Measurements from ENCODE around the gene C22orf23. TPM values are rescaled to one million over a fixed set of nuclear protein-coding genes. Genes with fewer than 3 reads are reported as not detected.

Gene C22orf23
- total RNA-seq, 1 donor from 2014 or later = not detected

- H3K4me3 Mint-ChIP-seq (ENCODE audit: unreplicated experiment) = no peak overlapping the region
- Histone ChIP-seq H3K36me3 (ENCODE audit: insufficient read depth, low read length) (no peaks in the 10 kb centered on the region), H3K4me3 (ENCODE audit: insufficient read depth, low read depth, low read length) (no peak overlapping the region), H3K9me3 (ENCODE audit: insufficient read depth, low read depth, low read length) (no peaks in the 10 kb centered on the region), H3K27ac (ENCODE audit: low read depth, low read length) (no peak overlapping the region), H3K4me2 (ENCODE audit: low read length) (no peak overlapping the region), H4K20me1 (ENCODE audit: insufficient read depth, low read length) (no peaks in the 10 kb centered on the region), H2AFZ (ENCODE audit: low read depth, low read length) (no peak overlapping the region), H3K4me1 (ENCODE audit: insufficient read depth, low read length) (peaks cover 4% of the 10 kb centered on the region), H3K9ac (ENCODE audit: low read length) (no peak overlapping the region), H3K27me3 (ENCODE audit: insufficient read depth, low read length) (no peaks in the 10 kb centered on the region), H3K79me2 (ENCODE audit: insufficient read depth, low read length) (no peaks in the 10 kb centered on the region)
- H3K36me3 Mint-ChIP-seq (ENCODE audit: low read depth, unreplicated experiment) = no peaks in the 10 kb centered on the region
- no peak for TF ChIP-seq EZH2 (IDR thresholded peaks at IDR 0.05; ENCODE audit: insufficient read depth, low read length)
- TF ChIP-seq CTCF (IDR thresholded peaks at IDR 0.05; ENCODE audit: insufficient read depth, low read depth, low read length) = no peak
- no peak for DNase-seq (ENCODE audit: low read depth)
- H3K27me3 Mint-ChIP-seq (ENCODE audit: low read depth, unreplicated experiment) = peaks cover 17% of the 10 kb centered on the region
- H3K9me3 Mint-ChIP-seq (ENCODE audit: unreplicated experiment) = no peaks in the 10 kb centered on the region
- no peak for FAIRE-seq
- no peak overlapping the region for H3K27ac Mint-ChIP-seq (ENCODE audit: unreplicated experiment)
- H3K4me1 Mint-ChIP-seq (ENCODE audit: low read depth, unreplicated experiment) = peaks cover 2% of the 10 kb centered on the region
These were observed 40.6 kb upstream of the C22orf23 start for GRCh38 chr22:37994049-37994448.

- FAIRE-seq (no peak), DNase-seq (ENCODE audit: low read depth) (no peak)
- Histone ChIP-seq H3K9ac (ENCODE audit: low read length) (no peak overlapping the region), H2AFZ (ENCODE audit: low read depth, low read length) (no peak overlapping the region), H3K27ac (ENCODE audit: low read depth, low read length) (no peak overlapping the region), H4K20me1 (ENCODE audit: insufficient read depth, low read length) (no peaks in the 10 kb centered on the region), H3K36me3 (ENCODE audit: insufficient read depth, low read length) (no peaks in the 10 kb centered on the region), H3K9me3 (ENCODE audit: insufficient read depth, low read depth, low read length) (no peaks in the 10 kb centered on the region), H3K4me2 (ENCODE audit: low read length) (no peak overlapping the region), H3K4me1 (ENCODE audit: insufficient read depth, low read length) (no peaks in the 10 kb centered on the region), H3K4me3 (ENCODE audit: insufficient read depth, low read depth, low read length) (no peak overlapping the region), H3K79me2 (ENCODE audit: insufficient read depth, low read length) (no peaks in the 10 kb centered on the region), H3K27me3 (ENCODE audit: insufficient read depth, low read length) (no peaks in the 10 kb centered on the region)
- Mint-ChIP-seq H3K27ac (ENCODE audit: unreplicated experiment) (no peak overlapping the region), H3K4me1 (ENCODE audit: low read depth, unreplicated experiment) (no peaks in the 10 kb centered on the region), H3K4me3 (ENCODE audit: unreplicated experiment) (no peak overlapping the region), H3K36me3 (ENCODE audit: low read depth, unreplicated experiment) (peaks cover 2% of the 10 kb centered on the region), H3K9me3 (ENCODE audit: unreplicated experiment) (no peaks in the 10 kb centered on the region), H3K27me3 (ENCODE audit: low read depth, unreplicated experiment) (peaks cover 8% of the 10 kb centered on the region)
- no peak for TF ChIP-seq EZH2 (IDR thresholded peaks at IDR 0.05; ENCODE audit: insufficient read depth, low read length)
- no peak for TF ChIP-seq CTCF (IDR thresholded peaks at IDR 0.05; ENCODE audit: insufficient read depth, low read depth, low read length)
These were observed 38.5 kb upstream of the C22orf23 start for GRCh38 chr22:37991731-37992442.

- no peaks in the 10 kb centered on the region for H4K20me1 ChIP-seq (ENCODE audit: insufficient read depth, low read length)
- no peaks in the 10 kb centered on the region for H3K9me3 Mint-ChIP-seq (ENCODE audit: unreplicated experiment)
- H3K36me3 ChIP-seq (ENCODE audit: insufficient read depth, low read length) = no peaks in the 10 kb centered on the region
- no peak for DNase-seq (ENCODE audit: low read depth)
- no peak for FAIRE-seq
- no peaks in the 10 kb centered on the region for H3K9me3 ChIP-seq (ENCODE audit: insufficient read depth, low read depth, low read length)
- no peaks in the 10 kb centered on the region for H3K79me2 ChIP-seq (ENCODE audit: insufficient read depth, low read length)
- H3K27me3 Mint-ChIP-seq (ENCODE audit: low read depth, unreplicated experiment) = peaks cover 7% of the 10 kb centered on the region
- no peak overlapping the region for H3K27ac Mint-ChIP-seq (ENCODE audit: unreplicated experiment)
- H3K4me1 Mint-ChIP-seq (ENCODE audit: low read depth, unreplicated experiment) = no peaks in the 10 kb centered on the region
- no peak overlapping the region for H3K27ac ChIP-seq (ENCODE audit: low read depth, low read length)
- no peak overlapping the region for H3K4me3 ChIP-seq (ENCODE audit: insufficient read depth, low read depth, low read length)
- H3K27me3 ChIP-seq (ENCODE audit: insufficient read depth, low read length) = no peaks in the 10 kb centered on the region
- H3K36me3 Mint-ChIP-seq (ENCODE audit: low read depth, unreplicated experiment) = peaks cover 2% of the 10 kb centered on the region
- H3K4me1 ChIP-seq (ENCODE audit: insufficient read depth, low read length) = no peaks in the 10 kb centered on the region
- H3K4me2 ChIP-seq (ENCODE audit: low read length) = no peak overlapping the region
- TF ChIP-seq EZH2 (IDR thresholded peaks at IDR 0.05; ENCODE audit: insufficient read depth, low read length) = no peak
- no peak overlapping the region for H3K4me3 Mint-ChIP-seq (ENCODE audit: unreplicated experiment)
- H3K9ac ChIP-seq (ENCODE audit: low read length) = no peak overlapping the region
- H2AFZ ChIP-seq (ENCODE audit: low read depth, low read length) = no peak overlapping the region
These were observed 37.5 kb upstream of the C22orf23 start for GRCh38 chr22:37990862-37991261.

Measured in astrocyte (in vitro differentiated cells and primary cell).